ENCODE measurements around the gene OAS3. TPM values are rescaled to one million over a fixed set of nuclear protein-coding genes. Genes with fewer than 3 reads are reported as not detected.

Gene OAS3
- polyA plus RNA-seq, 3 donors: 7.6 to 10.0 (median 9.6) TPM

DNA sequence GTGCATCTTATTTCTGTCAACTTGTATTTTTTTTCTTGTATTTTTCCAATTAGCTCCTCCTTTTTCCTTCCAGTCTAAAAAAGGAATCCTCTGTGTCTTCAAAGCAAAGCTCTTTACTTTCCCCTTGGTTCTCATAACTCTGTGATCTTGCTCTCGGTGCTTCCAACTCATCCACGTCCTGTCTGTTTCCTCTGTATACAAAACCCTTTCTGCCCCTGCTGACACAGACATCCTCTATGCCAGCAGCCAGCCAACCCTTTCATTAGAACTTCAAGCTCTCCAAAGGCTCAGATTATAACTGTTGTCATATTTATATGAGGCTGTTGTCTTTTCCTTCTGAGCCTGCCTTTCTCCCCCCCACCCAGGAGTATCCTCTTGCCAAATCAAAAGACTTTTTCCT is 72.4 kb downstream of the OAS3 start:
- no peak for DNase-seq (ENCODE audit: low read depth in 3 of 3, low spot score in 2 of 3)

- no peak for DNase-seq (ENCODE audit: low read depth in 3 of 3, low spot score in 2 of 3)
Measured at GRCh38 chr12:113014565-113014964, 76.3 kb downstream of the OAS3 start.

GRCh38 chr12:113016796-113017195 is 78.5 kb downstream of the OAS3 start:
- no peak for DNase-seq (ENCODE audit: low read depth in 3 of 3, low spot score in 2 of 3)

DNA sequence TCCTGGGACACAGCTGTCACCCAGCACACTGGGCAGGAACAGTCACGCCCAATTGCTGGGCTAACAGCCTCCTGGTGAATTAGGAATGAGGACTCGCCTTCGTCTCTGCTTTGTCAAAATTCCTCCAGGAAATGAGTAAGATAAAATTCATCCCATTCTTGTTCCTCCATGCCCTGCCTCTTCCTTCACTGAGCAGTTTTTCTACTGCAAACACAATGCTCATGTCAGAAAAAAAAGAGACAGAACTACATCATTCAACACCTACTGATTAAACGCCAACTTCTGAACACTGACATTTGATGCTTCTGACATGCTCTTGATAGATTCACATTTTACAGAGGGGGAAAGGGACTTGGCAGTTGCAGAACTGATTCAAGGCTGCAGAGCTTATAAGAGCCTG is 80.8 kb downstream of the OAS3 start:
- no peak for DNase-seq (ENCODE audit: low read depth in 3 of 3, low spot score in 2 of 3)

- no peak for DNase-seq (ENCODE audit: low read depth in 3 of 3, low spot score in 2 of 3)
Measured at GRCh38 chr12:113021500-113021899, 83.2 kb downstream of the OAS3 start.

Other genes with a start within 250 kb of the OAS3 start
- under 1 TPM; 0.10 to 0.26 (median 0.11) TPM for gene RPH3A, start 146.7 kb upstream of the OAS3 start, polyA plus RNA-seq (ENCODE audit: insufficient read length in 3 of 3)
- 10 to 100 TPM; 12.9 to 18.7 (median 13.4) TPM for gene OAS1, start 31.5 kb upstream of the OAS3 start, polyA plus RNA-seq (ENCODE audit: insufficient read length in 3 of 3)
- gene OAS2, start 40.0 kb downstream of the OAS3 start, polyA plus RNA-seq (ENCODE audit: insufficient read length in 3 of 3): 1 to 10 TPM; 7.7 to 9.9 (median 9.6) TPM
- 10 to 100 TPM; 10.3 to 11.0 (median 10.3) TPM for gene DTX1, start 118.3 kb downstream of the OAS3 start, polyA plus RNA-seq (ENCODE audit: insufficient read length in 3 of 3)
- gene RASAL1, start 197.3 kb downstream of the OAS3 start, polyA plus RNA-seq (ENCODE audit: insufficient read length in 3 of 3): 1 to 10 TPM; 6.1 to 8.3 (median 7.6) TPM
- 1 to 10 TPM in 2 of 3 donors, under 1 TPM in 1; 0.83 to 1.2 (median 1.1) TPM for gene CFAP73, start 211.2 kb downstream of the OAS3 start, polyA plus RNA-seq (ENCODE audit: insufficient read length in 3 of 3)
- gene DDX54, start 247.0 kb downstream of the OAS3 start, polyA plus RNA-seq (ENCODE audit: insufficient read length in 3 of 3): 10 to 100 TPM; 62.5 to 74.2 (median 64.0) TPM
- 10 to 100 TPM; 13.3 to 17.2 (median 13.5) TPM for gene RITA1, start 247.2 kb downstream of the OAS3 start, polyA plus RNA-seq (ENCODE audit: insufficient read length in 3 of 3)

Measured in right renal cortex interstitium (tissue), 3 donors.